GM19468 (cell line): ENCODE measurements around the gene OTOG.

Experiments used
- ATAC-seq: cut with Tn5 transposase; IDR thresholded peaks from one replicate; pipeline ENCODE4 v1.9.1; 2021; ENCODE audit warnings: mild to moderate bottlenecking, moderate library complexity, moderate number of reproducible peaks; ENCODE audit not compliant: unreplicated experiment; ENCODE audit errors: extremely low read depth

OTOG gene

DNA sequence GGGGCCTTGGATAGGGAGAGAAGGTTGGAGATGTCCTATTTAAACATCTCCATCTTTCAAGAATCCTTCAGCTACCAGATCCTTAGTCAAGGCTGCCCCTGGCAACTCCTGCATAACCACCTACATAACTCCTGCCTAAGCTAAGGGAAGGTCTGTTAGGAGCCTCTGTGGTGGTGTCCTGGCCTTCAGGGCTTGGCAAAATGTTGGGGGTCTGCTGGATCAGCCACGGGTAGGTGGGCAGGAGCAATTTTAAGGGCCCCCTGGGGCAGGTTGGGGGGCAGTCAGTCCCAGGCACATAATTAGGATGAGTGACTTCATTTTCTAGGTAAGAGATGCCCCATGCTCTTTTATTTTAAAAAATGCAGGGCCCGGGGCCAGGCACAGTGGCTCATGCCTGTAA lies 28.7 kb upstream of the OTOG start:
- ATAC-seq = no peak

- ATAC-seq = no peak
Measured at GRCh38 chr11:17519061-17519885, 27.8 kb upstream of the OTOG start.

DNA sequence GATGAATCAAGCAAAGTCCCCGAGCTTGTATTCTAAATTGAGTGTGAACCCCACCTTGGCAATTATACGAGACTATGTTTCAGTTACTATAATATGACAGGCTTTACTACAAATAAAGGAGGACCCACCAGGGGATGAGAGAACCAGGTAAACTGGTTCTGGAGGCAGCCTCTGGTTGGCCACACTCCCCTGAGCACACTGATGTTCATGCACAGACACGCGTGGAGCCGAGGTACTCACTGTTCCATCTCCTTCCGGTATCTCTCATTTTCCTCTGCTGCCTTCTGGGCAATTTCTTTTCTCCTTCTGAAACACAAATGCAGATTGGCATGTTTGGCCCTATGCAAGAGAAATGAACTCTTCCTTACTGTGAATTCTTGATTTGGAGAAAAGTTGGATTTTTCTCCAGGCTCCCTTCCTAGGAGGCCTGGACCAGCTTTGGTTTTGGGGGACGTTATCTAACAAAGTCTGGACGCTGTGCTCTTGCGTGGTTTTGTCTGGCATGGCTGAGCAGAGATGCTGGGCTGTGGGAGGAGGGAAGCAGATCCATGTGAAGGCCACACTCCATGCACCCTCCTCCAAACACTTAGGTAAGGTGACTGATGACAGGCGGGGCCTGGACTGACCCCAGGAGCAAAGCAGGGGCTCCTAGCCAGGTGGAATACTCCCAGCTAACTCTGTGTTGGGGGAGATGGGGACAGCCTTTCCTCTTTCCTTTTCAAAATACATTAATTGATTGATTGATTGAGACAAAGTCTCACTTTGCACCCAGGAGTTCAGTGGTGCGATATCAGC lies 25.8 kb upstream of the OTOG start:
- ATAC-seq = no peak

- ATAC-seq = no peak
Measured at GRCh38 chr11:17522655-17523054, 24.4 kb upstream of the OTOG start.

GRCh38 chr11:17524221-17524620 lies 22.8 kb upstream of the OTOG start:
- ATAC-seq = no peak

DNA sequence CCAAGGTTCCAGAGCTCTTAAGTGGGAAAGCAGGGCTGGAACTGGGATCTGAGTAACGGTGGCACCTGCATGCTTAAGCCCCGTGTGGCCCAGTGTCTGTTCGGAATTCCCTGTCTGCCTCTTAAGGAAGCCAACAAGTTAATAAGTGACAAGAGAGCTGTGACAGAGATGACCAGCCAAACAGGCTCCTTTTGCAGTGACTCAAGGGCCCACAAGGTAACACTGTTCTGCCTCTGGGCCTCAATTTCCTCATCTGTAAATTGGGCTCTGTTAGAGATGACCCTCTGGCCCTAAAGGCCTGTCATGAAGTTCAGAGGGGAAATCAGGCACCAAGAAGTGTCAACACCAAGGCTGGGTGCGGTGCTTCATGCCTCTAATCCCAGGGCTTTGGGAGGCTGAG lies 21.5 kb upstream of the OTOG start:
- ATAC-seq = no peak

DNA sequence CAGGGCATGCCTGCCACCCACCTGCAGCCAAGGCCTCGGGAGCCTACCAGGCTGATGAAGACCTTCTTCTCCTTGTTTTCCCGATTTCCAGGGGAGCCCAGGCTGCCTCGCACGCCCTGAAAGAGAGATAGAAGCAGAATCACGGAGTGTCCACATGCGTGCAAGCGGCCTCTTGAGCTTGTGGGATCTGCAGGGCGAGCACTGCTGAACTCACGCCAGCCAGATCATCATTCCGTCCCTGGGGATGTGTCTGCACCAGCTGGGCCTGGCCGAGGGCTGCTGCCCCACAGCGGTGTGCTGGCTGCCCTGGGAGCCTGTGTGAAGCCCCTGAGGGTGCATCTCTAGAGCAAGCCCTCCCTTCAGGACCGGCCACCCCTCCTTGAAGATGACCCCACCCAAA lies 20.7 kb upstream of the OTOG start:
- ATAC-seq = no peak

DNA sequence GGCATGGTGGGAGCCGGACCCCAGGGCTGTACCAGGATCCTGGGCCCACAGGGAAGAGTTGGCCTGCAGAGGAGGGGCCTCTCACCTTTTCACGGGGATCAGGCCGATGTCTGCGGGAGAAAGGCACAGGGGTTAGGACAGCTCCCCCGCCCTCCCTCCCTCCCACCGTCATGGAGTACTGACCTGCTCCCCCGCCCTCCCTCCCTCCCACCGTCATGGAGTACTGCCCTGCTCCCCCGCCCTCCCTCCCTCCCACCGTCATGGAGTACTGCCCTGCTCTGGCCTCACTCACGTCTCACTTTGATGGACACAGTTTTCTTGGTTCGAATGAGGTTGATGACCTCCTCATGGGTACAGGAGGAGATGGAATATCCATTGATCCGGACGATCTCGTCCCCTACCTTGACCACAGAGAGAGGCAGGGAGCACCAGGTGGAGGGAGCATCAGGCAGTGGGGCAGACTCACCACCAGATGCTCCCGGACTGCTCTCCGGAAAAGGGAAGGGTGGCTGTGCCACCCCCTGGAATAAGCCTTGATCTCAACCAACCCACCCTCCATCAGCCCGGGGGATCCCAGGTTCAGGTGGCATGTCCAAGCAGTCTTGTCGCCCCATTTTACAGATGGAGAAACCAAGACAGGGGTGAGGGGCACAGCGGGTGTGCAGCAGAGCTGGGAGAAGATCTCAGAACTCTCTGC lies 20.0 kb upstream of the OTOG start:
- no peak for ATAC-seq

GRCh38 chr11:17527628-17527995 lies 19.4 kb upstream of the OTOG start:
- no peak for ATAC-seq

GRCh38 chr11:17528181-17528691 lies 18.8 kb upstream of the OTOG start:
- no peak for ATAC-seq

DNA sequence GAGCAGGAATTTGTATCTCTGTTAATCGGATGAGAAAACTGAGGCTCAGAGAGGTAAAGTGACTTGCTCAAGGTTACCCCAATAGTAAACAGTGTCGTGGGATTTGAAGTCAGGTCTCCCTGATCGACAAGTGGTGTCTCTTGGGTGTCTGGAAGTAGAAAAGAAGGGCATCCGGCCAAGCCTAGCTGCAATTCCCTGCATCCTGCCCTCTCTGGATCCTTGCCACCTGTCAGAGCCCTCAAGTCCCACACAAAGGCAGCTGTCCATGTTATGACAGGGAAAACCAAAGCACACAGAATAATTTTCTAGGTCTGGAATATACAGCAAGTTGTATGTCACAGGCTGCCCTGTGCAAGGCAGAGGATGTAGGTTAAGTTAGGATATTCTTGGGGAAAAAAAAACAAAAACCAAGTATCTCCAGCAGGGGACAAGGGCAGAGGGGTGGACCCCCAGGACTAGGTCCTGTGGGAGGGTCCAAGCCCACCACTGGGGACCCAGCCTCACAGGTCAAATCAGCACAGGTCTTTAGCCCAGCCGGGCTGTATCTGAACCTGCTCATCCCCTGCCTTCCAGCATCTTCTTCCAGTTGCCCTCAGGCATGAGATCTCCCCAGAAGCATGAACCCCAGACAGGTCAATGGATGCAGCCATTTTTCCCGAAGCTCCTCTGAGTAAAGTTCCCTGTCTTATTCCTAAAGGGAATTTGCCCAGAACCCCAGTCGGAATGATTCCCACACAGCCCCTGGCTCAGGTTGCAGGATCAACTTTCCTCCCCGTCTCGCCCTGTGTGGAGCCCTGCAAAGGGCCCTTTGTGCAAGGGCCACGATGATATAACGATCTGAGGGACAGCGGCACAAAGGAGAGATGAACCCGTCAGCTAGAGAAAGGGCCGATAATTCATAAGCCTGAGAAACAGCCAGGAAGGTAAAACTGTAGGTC lies 17.9 kb upstream of the OTOG start:
- no peak for ATAC-seq

DNA sequence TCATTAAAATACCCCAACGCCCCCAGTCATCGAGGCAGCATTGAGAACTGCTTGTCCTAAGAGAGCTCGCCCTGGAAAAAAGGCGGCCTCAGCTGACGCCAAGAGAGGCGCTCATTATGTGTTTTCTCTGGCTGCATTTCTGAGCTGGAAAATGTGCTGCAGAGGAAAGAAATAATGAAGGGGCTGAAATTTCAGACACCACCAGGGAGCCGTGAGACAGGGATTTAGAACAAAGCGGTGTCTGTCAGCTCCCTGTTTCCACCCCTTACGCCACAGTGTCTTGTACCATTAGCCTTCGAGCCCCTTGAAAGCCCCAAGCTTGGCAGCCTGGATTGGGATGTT lies 17.2 kb upstream of the OTOG start:
- ATAC-seq = no peak

GRCh38 chr11:17531071-17531600 lies 15.9 kb upstream of the OTOG start:
- no peak for ATAC-seq

- no peak for ATAC-seq
Measured at GRCh38 chr11:17531636-17532113, 15.4 kb upstream of the OTOG start.

GRCh38 chr11:17532784-17533183 lies 14.3 kb upstream of the OTOG start:
- no peak for ATAC-seq

DNA sequence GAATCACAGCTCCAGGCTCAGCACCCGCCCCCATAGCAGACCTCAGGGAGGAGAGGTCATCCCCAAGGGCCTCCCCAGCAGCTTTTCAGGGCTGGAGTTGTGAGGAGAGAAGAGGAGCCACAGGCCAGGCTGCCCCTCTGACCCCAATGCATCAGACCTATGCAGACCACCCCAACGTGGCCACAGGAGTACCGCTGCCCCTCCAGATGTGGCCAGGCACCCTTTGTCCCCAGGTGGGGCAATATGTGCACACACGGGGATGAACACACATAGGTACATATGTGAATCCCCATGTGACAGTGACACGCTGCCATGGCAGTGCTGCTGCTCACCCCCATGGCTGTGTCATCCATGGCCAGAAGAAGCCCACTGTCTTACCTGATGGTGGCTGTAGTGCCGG lies 13.7 kb upstream of the OTOG start:
- no peak for ATAC-seq

- ATAC-seq = no peak
Measured at GRCh38 chr11:17533778-17534415, 13.2 kb upstream of the OTOG start.

DNA sequence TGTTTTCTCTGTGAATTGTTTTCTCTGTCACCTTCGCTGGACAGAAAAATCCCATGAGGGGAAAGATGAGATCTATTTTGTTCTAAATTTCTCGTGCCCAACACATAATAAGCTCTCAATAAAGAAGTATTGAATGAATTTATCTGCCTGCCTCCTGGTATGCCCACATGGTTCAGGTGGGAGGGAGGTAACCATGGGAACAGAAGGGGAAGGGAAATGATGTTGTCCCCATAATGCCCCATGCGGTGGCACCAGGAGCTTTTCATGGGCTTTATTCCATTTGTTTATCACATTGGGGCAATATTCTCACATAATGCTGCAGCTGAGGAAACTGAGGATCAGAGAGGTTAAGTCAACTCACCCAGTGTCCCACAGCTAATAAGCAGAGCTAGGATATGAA lies 11.6 kb upstream of the OTOG start:
- ATAC-seq = no peak

DNA sequence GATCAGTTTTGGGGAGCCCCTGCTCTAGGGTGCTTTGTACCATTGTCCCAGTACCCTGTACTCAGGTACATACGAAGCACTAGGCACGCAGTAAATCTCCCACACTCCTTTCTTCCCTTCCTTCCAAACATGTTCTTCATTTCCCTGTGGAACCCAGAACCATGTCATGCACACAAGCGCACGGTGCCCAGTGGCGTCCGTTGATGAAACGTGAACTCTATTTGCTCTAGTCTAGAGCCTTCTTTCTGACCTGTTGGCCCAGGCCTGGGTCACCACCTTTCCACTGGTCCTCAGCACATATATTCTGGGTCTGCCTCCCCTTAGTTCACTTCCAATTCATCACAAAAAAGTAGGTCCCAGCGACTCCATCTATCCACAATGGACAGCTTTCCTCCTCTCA lies 9.8 kb upstream of the OTOG start:
- ATAC-seq = no peak
